Muscle layer of duodenum (tissue), 2 donors: ENCODE results near the gene SURF4.
"Not testable (repeated sequence)": the region's sequence is repeated elsewhere in the genome, so short reads cannot be mapped to it uniquely, and the experiment has no call there.

Experiments used
- H3K27ac ChIP-seq: one replicate; pipeline ENCODE4 v1.7.0; 2013; ENCODE audit warnings: mild to moderate bottlenecking, low read length
- H3K27me3 ChIP-seq: one replicate; pipeline ENCODE4 v1.7.0; 2013; ENCODE audit warnings: low read depth, mild to moderate bottlenecking, control low read depth, low read length
- H3K36me3 ChIP-seq, 2 donors: one replicate each; pipeline ENCODE4 v1.7.0; 2013; ENCODE audit warnings: low read length in 2 of 2, control low read depth in 1 of 2, mild to moderate bottlenecking in 1 of 2; ENCODE audit not compliant: insufficient read depth in 2 of 2, control insufficient read depth in 1 of 2
- H3K4me1 ChIP-seq, 2 donors: one replicate each; pipeline ENCODE4 v1.7.0; 2013; ENCODE audit warnings: low read length in 2 of 2, mild to moderate bottlenecking in 2 of 2, control low read depth in 1 of 2, moderate library complexity in 1 of 2; ENCODE audit not compliant: insufficient read depth in 2 of 2, control insufficient read depth in 1 of 2
- H3K4me3 ChIP-seq, 2 donors: one replicate each; pipeline ENCODE4 v1.7.0; 2013; ENCODE audit warnings: low read length in 2 of 2, low read depth in 1 of 2, mild to moderate bottlenecking in 1 of 2
- H3K9me3 ChIP-seq, 2 donors: one replicate each; pipeline ENCODE4 v1.7.0; 2013; ENCODE audit warnings: low read length in 2 of 2, control low read depth in 1 of 2, mild to moderate bottlenecking in 1 of 2; ENCODE audit not compliant: control insufficient read depth in 1 of 2
- donor health status: healthy.

SURF4 gene

GRCh38 chr9:133329306-133330156, 46.3 kb downstream of the SURF4 start:
- H3K9me3 ChIP-seq, H3K4me3 ChIP-seq, H3K4me1 ChIP-seq, H3K27ac ChIP-seq, H3K27me3 ChIP-seq: not testable (repeated sequence)
- H3K36me3 ChIP-seq: peaks cover 33 to 44% of the 10 kb centered on the region in 2 donors

- no peaks in the 10 kb centered on the region for H3K4me1 ChIP-seq
- peaks cover 22 to 30% of the 10 kb centered on the region in 2 donors for H3K36me3 ChIP-seq
- no peaks in the 10 kb centered on the region for H3K27me3 ChIP-seq
- H3K4me3 ChIP-seq: no peak overlapping the region
- H3K27ac ChIP-seq: no peak overlapping the region
- H3K9me3 ChIP-seq: no peaks in the 10 kb centered on the region
These were observed 47.9 kb downstream of the SURF4 start for GRCh38 chr9:133327834-133328484.

- peaks cover 13 to 20% of the 10 kb centered on the region in 2 donors for H3K36me3 ChIP-seq
- H3K9me3 ChIP-seq, H3K27ac ChIP-seq, H3K4me1 ChIP-seq, H3K27me3 ChIP-seq, H3K4me3 ChIP-seq: not testable (repeated sequence)
These were observed 48.8 kb downstream of the SURF4 start for GRCh38 chr9:133327021-133327420.

- Histone ChIP-seq H3K27ac (no peak overlapping the region), H3K4me1 (no peaks in the 10 kb centered on the region)
These were observed 51.7 kb downstream of the SURF4 start for GRCh38 chr9:133323991-133324703.

GRCh38 chr9:133323211-133323610, 52.6 kb downstream of the SURF4 start:
- H3K27ac ChIP-seq: no peak overlapping the region
- H3K4me1 ChIP-seq: no peaks in the 10 kb centered on the region
- H3K4me3 ChIP-seq: no peak overlapping the region
- no peaks in the 10 kb centered on the region for H3K9me3 ChIP-seq
- H3K36me3 ChIP-seq: no peaks in the 10 kb centered on the region
- H3K27me3 ChIP-seq: no peaks in the 10 kb centered on the region

More at GRCh38 chr9:133323991-133324703, 51.7 kb downstream of the SURF4 start:
- H3K36me3 ChIP-seq: no peaks in the 10 kb centered on the region
- H3K27me3 ChIP-seq: no peaks in the 10 kb centered on the region
- H3K9me3 ChIP-seq: no peaks in the 10 kb centered on the region
- no peak overlapping the region for H3K4me3 ChIP-seq

GRCh38 chr9:133322701-133323100, 53.2 kb downstream of the SURF4 start:
- Histone ChIP-seq H3K9me3 (no peaks in the 10 kb centered on the region), H3K36me3 (no peaks in the 10 kb centered on the region), H3K4me1 (no peaks in the 10 kb centered on the region), H3K27ac (no peak overlapping the region), H3K27me3 (no peaks in the 10 kb centered on the region), H3K4me3 (no peak overlapping the region)

GRCh38 chr9:133321411-133321935, 54.4 kb downstream of the SURF4 start:
- no peaks in the 10 kb centered on the region for H3K27me3 ChIP-seq
- H3K4me1 ChIP-seq: no peaks in the 10 kb centered on the region
- H3K36me3 ChIP-seq: no peaks in the 10 kb centered on the region
- no peaks in the 10 kb centered on the region for H3K9me3 ChIP-seq
- H3K4me3 ChIP-seq: no peak overlapping the region
- no peak overlapping the region for H3K27ac ChIP-seq

- H3K27ac ChIP-seq: no peak overlapping the region
- H3K4me1 ChIP-seq: no peaks in the 10 kb centered on the region
- H3K36me3 ChIP-seq: no peaks in the 10 kb centered on the region
- H3K27me3 ChIP-seq: no peaks in the 10 kb centered on the region
- no peaks in the 10 kb centered on the region for H3K9me3 ChIP-seq
- no peak overlapping the region for H3K4me3 ChIP-seq
These were observed 55.4 kb downstream of the SURF4 start for GRCh38 chr9:133320421-133320881.

- H3K27ac ChIP-seq, H3K36me3 ChIP-seq, H3K27me3 ChIP-seq, H3K4me3 ChIP-seq, H3K9me3 ChIP-seq, H3K4me1 ChIP-seq: not testable (repeated sequence)
These were observed 58.3 kb downstream of the SURF4 start for GRCh38 chr9:133317551-133317950.

GRCh38 chr9:133315997-133316396, 59.9 kb downstream of the SURF4 start:
- no peaks in the 10 kb centered on the region for H3K9me3 ChIP-seq
- H3K36me3 ChIP-seq: no peaks in the 10 kb centered on the region
- no peak overlapping the region for H3K4me3 ChIP-seq
- H3K4me1 ChIP-seq: no peaks in the 10 kb centered on the region
- H3K27me3 ChIP-seq: no peaks in the 10 kb centered on the region
- no peak overlapping the region for H3K27ac ChIP-seq
